Neuronal stem cell (in vitro differentiated cells): ENCODE measurements around the gene TMBIM6.
A peak's percentile ranks its signal among the peaks of the same experiment; 100 is the strongest.

Source experiments
- DNase-seq: peaks from one replicate; pipeline ENCODE4 v3.0.0-alpha.2; 2013; ENCODE audit warnings: low spot score
- H2AFZ ChIP-seq: one replicate; pipeline ENCODE4 v1.6.1; 2013; ENCODE audit warnings: mild to moderate bottlenecking, low read length, inconsistent platforms
- H2AK5ac ChIP-seq: 2 replicates; pipeline ENCODE4 v1.6.1; 2013; ENCODE audit warnings: low read depth, mild to moderate bottlenecking, inconsistent platforms, low read length, moderate library complexity, mixed read lengths
- H2BK120ac ChIP-seq: 2 replicates; pipeline ENCODE4 v1.6.1; 2013; ENCODE audit warnings: low read depth, mild to moderate bottlenecking, inconsistent platforms, low read length, moderate library complexity, mixed read lengths
- H2BK12ac ChIP-seq: one replicate; pipeline ENCODE4 v1.6.1; 2013; ENCODE audit warnings: low read length, inconsistent platforms
- H2BK15ac ChIP-seq: 2 replicates; pipeline ENCODE4 v1.6.1; 2013; ENCODE audit warnings: mild to moderate bottlenecking, low read length, inconsistent platforms, mixed read lengths
- H2BK5ac ChIP-seq: one replicate; pipeline ENCODE4 v1.6.1; 2013; ENCODE audit warnings: inconsistent platforms, mild to moderate bottlenecking, low read length, moderate library complexity
- H3K14ac ChIP-seq: one replicate; pipeline ENCODE4 v1.6.1; 2013; ENCODE audit warnings: low read length, inconsistent platforms
- H3K18ac ChIP-seq: 2 replicates; pipeline ENCODE4 v1.6.1; 2013; ENCODE audit warnings: low read length, inconsistent platforms
- H3K23ac ChIP-seq: 2 replicates; pipeline ENCODE4 v1.6.1; 2013; ENCODE audit warnings: low read depth, mild to moderate bottlenecking, mixed read lengths, low read length, inconsistent platforms; ENCODE audit not compliant: poor library complexity
- H3K27ac ChIP-seq: replicated peaks from 3 replicates; pipeline ENCODE4 v1.5.1; 2013; ENCODE audit warnings: low read length, inconsistent platforms
- H3K27me3 ChIP-seq, 3 experiments: 2 replicates each; pipeline ENCODE4 v1.6.1; 2013; ENCODE audit warnings: low read length in 3 of 3, mild to moderate bottlenecking in 2 of 3, inconsistent platforms in 1 of 3, low read depth in 1 of 3, mixed read lengths in 1 of 3, moderate library complexity in 1 of 3; ENCODE audit not compliant: control insufficient read depth in 3 of 3, insufficient read depth in 3 of 3
- H3K36me3 ChIP-seq, 2 donors: replicated peaks in 1 of 2; 2 replicates each; pipeline ENCODE4 v1.6.1; 2013; ENCODE audit warnings: low read length in 2 of 2; ENCODE audit not compliant: control insufficient read depth in 2 of 2, insufficient read depth in 2 of 2
- H3K4ac ChIP-seq: 2 replicates; pipeline ENCODE4 v1.6.1; 2013; ENCODE audit warnings: inconsistent platforms, mild to moderate bottlenecking, low read length, moderate library complexity
- H3K4me1 ChIP-seq, 2 donors: 1 replicate in 1 of 2; 2 replicates in 1 of 2; pipeline ENCODE4 v1.6.1; 2013; ENCODE audit warnings: low read length in 2 of 2, low read depth in 1 of 2; ENCODE audit not compliant: control insufficient read depth in 2 of 2, insufficient read depth in 1 of 2
- H3K4me2 ChIP-seq: one replicate; pipeline ENCODE4 v1.6.1; 2013; ENCODE audit warnings: mild to moderate bottlenecking, low read length, inconsistent platforms; ENCODE audit not compliant: insufficient read depth, poor library complexity, severe bottlenecking
- H3K4me3 ChIP-seq, 2 donors: 2 replicates each; pipeline ENCODE4 v1.5.1; 2013; ENCODE audit warnings: low read length in 2 of 2, mild to moderate bottlenecking in 2 of 2, inconsistent platforms in 1 of 2, moderate library complexity in 1 of 2
- H3K79me1 ChIP-seq: one replicate; pipeline ENCODE4 v1.6.1; 2013; ENCODE audit warnings: low read depth, mild to moderate bottlenecking, inconsistent platforms, low read length, moderate library complexity
- H3K9ac ChIP-seq: one replicate; pipeline ENCODE4 v1.6.1; 2013; ENCODE audit warnings: mild to moderate bottlenecking, low read depth, low read length, inconsistent platforms; ENCODE audit not compliant: poor library complexity
- H3K9me3 ChIP-seq, 2 donors: replicated peaks in 1 of 2; 2 replicates each; pipeline versions ENCODE3 to v1.6.1; 2013; ENCODE audit warnings: low read length in 2 of 2, mild to moderate bottlenecking in 2 of 2, inconsistent platforms in 1 of 2, low read depth in 1 of 2, mixed read lengths in 1 of 2, moderate library complexity in 1 of 2; ENCODE audit not compliant: control insufficient read depth in 2 of 2, insufficient read depth in 1 of 2
- H4K8ac ChIP-seq: one replicate; pipeline ENCODE4 v1.6.1; 2013; ENCODE audit warnings: low read depth, mild to moderate bottlenecking, inconsistent platforms, low read length, moderate library complexity
- H4K91ac ChIP-seq: one replicate; pipeline ENCODE4 v1.6.1; 2013; ENCODE audit warnings: low read length, low read depth, mild to moderate bottlenecking, inconsistent platforms; ENCODE audit not compliant: poor library complexity
- WGBS, 2 donors: extraction: QIAGEN DNeasy Blood & Tissue Kit; methylation state at CpG; one replicate each; pipeline ENCODE4 v1.1.7; 2013; ENCODE audit warnings: missing lambda C conversion rate in 2 of 2, mixed read lengths in 1 of 2; ENCODE audit not compliant: insufficient read length in 2 of 2, insufficient replicate concordance in 1 of 2; ENCODE audit errors: extremely low coverage in 2 of 2; 5-methylcytosine and 5-hydroxymethylcytosine counted together

TMBIM6 gene

DNA sequence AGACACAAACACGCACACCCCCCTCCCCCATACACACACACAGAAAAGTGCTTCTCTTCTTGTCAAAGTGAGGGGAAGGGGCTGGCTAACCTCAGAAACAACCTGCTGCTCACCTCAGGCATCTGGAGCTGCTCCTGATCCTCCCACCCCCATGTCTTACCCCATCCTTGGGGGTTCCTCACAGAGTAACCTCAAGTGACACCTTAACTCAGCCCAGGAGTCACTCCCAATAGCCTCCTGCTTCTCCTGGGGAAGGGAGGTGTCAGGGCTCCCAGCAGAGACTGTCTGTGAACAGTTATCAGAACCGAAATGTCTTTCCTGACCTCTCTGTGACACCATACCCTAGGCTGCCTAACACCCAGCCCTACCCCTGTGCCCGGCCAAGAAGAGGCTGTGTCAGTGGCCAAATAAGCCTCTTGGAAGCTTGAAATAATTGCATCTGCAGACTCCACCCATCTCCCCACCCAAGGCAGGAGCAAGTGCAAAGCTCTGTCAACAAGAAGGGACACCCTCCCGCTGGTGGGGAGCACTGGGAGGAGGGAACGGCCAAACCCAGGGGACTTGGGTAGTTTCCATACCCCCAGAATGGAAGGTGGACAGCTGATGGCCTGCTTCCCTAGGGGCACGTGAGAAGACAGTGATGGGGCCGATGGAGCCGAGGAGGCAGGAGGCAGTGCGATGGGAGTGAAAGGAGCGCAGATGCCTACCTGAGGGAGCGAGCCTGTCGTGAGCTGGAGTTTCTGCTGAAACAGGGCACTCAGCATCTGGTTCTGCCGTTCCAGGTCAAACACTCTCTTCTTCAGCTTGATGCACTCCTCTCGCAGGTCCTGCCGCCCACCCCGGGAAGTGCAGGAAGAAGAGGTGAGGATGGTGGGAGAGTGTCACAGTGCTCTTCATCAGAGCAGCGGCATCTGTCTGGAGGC is 60.0 kb downstream of the TMBIM6 start:
- Histone ChIP-seq H2BK12ac (no peak overlapping the region), H3K27me3 (no peaks in the 10 kb centered on the region), H3K23ac (peak overlapping the region; percentile 57), H2AFZ (no peak overlapping the region), H3K27ac (no peak overlapping the region), H3K14ac (no peak overlapping the region), H3K4me1 (peaks cover 0 to 4% of the 10 kb centered on the region in 2 donors), H2BK15ac (no peak overlapping the region), H3K79me1 (peaks cover 3% of the 10 kb centered on the region), H2BK120ac (no peak overlapping the region), H3K18ac (no peak overlapping the region), H3K36me3 (peaks cover 43 to 94% of the 10 kb centered on the region in 2 donors), H4K8ac (no peak overlapping the region), H3K4me3 (no peak overlapping the region), H2BK5ac (no peak overlapping the region), H3K9me3 (no peaks in the 10 kb centered on the region), H3K4ac (no peak overlapping the region), H4K91ac (no peak overlapping the region), H3K9ac (peak overlapping the region; percentile 51), H3K4me2 (no peak overlapping the region), H2AK5ac (no peak overlapping the region)
- no peak for DNase-seq
- no CpG with 5 or more reads among the region's 17 CpGs for WGBS, 2 donors

DNA sequence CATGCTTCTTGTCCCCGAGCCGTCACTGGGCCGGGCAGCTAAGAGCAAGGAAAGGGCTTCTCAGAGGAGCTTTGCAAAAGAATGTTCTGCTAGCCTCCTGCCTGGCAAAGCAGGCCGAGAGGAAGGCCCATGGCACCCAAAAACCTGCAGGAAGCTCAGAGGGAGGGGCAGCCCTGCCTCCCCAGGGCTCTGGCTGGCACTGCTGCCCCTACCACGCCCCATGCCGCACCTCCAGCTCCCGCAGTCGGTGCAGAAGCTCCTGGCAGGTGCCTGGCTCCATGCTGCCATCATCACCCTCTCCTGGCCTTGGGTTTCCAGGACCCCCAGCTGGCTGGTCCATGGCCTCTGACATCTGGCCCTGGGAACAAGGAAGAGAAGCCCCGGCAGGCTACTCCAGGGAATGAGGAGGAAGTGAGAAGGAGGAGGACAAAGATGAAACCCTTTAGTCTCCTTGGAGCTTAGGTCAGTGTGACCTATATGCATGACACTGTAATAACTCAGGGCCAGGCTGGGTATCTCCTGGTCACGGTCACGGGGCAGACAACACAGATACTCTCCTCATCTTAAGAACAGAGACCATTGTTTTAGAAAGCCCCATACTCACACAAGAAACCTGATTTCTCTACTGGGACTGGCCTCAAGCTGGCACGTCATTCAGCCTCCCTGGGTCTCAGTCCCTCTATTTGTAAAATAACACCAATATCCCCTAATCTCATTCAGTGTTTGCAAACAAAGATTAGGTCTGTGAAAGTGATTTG is 62.5 kb downstream of the TMBIM6 start:
- Histone ChIP-seq H2BK120ac (no peak overlapping the region), H3K4ac (no peak overlapping the region), H4K8ac (no peak overlapping the region), H2AK5ac (no peak overlapping the region), H2BK5ac (peak overlapping the region; percentile 68), H3K9me3 (no peaks in the 10 kb centered on the region), H2BK15ac (no peak overlapping the region), H3K4me2 (no peak overlapping the region), H4K91ac (no peak overlapping the region), H3K23ac (no peak overlapping the region), H3K36me3 (peaks cover 32 to 80% of the 10 kb centered on the region in 2 donors), H3K79me1 (peaks cover 5% of the 10 kb centered on the region), H3K4me1 (peaks cover 16 to 17% of the 10 kb centered on the region in 2 donors), H3K18ac (no peak overlapping the region), H3K9ac (no peak overlapping the region), H3K27ac (no peak overlapping the region), H3K27me3 (no peaks in the 10 kb centered on the region), H3K14ac (no peak overlapping the region), H2AFZ (no peak overlapping the region), H3K4me3 (no peak overlapping the region), H2BK12ac (no peak overlapping the region)
- no CpG with 5 or more reads among the region's 12 CpGs for WGBS, 2 donors
- DNase-seq: no peak

DNA sequence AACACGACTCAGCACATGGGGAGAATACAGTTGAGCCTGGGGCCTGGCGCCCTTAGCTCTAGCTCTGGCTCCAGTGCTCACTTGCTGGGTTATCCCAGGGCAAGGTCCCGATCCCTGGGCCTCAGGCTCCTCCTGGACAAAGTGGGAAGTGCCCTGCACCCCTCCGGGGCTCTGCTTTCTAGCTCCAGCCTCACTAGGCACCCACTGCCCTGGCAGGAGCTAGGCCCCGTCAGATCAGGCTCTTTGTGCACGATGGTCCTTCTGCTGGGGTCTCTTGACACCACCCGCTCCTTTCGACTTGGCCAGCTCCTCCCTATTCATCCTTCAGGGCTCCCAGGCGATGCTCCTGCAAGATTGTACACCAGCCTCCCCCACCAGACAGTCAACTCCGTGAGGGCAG is 63.5 kb downstream of the TMBIM6 start:
- H3K36me3 ChIP-seq: peaks cover 30 to 72% of the 10 kb centered on the region in 2 donors
- no peak overlapping the region for H3K14ac ChIP-seq
- no peak overlapping the region for H3K9ac ChIP-seq
- H2BK5ac ChIP-seq: no peak overlapping the region
- no peak overlapping the region for H2BK12ac ChIP-seq
- WGBS, 2 donors: no CpG with 5 or more reads among the region's 10 CpGs
- peaks cover 5% of the 10 kb centered on the region for H3K79me1 ChIP-seq
- no peak overlapping the region for H3K4ac ChIP-seq
- peaks cover 25 to 27% of the 10 kb centered on the region in 2 donors for H3K4me1 ChIP-seq
- no peaks in the 10 kb centered on the region for H3K9me3 ChIP-seq
- no peaks in the 10 kb centered on the region for H3K27me3 ChIP-seq
- H3K27ac ChIP-seq: no peak overlapping the region
- no peak overlapping the region for H2AK5ac ChIP-seq
- no peak overlapping the region for H4K8ac ChIP-seq
- no peak overlapping the region for H2BK120ac ChIP-seq
- peak overlapping the region in 1 of 2 donors; percentile 30 for H3K4me3 ChIP-seq
- H2AFZ ChIP-seq: no peak overlapping the region
- no peak overlapping the region for H2BK15ac ChIP-seq
- no peak overlapping the region for H3K23ac ChIP-seq
- DNase-seq: no peak
- no peak overlapping the region for H4K91ac ChIP-seq
- no peak overlapping the region for H3K4me2 ChIP-seq
- H3K18ac ChIP-seq: no peak overlapping the region

DNA sequence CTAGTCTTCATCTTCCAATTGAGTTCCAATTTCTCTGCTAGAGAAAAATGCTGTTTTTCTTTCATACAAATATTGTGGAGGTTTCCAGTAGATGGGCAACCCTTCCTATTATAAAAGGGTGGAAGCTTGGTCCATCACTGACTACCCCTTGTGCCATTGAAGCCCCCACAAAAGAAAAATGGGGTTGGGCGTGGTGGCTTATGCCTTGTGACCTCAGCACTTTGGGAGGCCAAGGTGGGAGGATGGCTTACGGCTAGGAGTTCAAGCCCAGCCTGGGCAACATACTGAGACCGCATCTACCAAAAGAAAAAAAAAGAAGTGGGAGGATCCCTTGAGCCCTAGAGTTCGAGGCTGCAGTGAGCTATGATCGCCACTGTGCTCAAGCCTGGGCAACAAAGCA is 64.1 kb downstream of the TMBIM6 start:
- Histone ChIP-seq H3K14ac (no peak overlapping the region), H4K8ac (no peak overlapping the region), H2AK5ac (no peak overlapping the region), H3K4ac (no peak overlapping the region), H2AFZ (no peak overlapping the region), H3K79me1 (peaks cover 5% of the 10 kb centered on the region), H2BK5ac (no peak overlapping the region), H3K18ac (no peak overlapping the region), H4K91ac (no peak overlapping the region), H3K4me1 (peaks cover 29 to 31% of the 10 kb centered on the region in 2 donors), H3K9ac (no peak overlapping the region), H3K36me3 (peaks cover 26 to 67% of the 10 kb centered on the region in 2 donors), H3K4me3 (no peak overlapping the region), H3K4me2 (no peak overlapping the region), H3K27me3 (no peaks in the 10 kb centered on the region), H2BK15ac (no peak overlapping the region), H2BK12ac (no peak overlapping the region), H3K27ac (no peak overlapping the region), H3K9me3 (no peaks in the 10 kb centered on the region), H3K23ac (no peak overlapping the region), H2BK120ac (no peak overlapping the region)
- DNase-seq: no peak
- no CpG with 5 or more reads among the region's 5 CpGs for WGBS, 2 donors
